Measurements from ENCODE around the gene HSPA9.

Gene HSPA9

DNA sequence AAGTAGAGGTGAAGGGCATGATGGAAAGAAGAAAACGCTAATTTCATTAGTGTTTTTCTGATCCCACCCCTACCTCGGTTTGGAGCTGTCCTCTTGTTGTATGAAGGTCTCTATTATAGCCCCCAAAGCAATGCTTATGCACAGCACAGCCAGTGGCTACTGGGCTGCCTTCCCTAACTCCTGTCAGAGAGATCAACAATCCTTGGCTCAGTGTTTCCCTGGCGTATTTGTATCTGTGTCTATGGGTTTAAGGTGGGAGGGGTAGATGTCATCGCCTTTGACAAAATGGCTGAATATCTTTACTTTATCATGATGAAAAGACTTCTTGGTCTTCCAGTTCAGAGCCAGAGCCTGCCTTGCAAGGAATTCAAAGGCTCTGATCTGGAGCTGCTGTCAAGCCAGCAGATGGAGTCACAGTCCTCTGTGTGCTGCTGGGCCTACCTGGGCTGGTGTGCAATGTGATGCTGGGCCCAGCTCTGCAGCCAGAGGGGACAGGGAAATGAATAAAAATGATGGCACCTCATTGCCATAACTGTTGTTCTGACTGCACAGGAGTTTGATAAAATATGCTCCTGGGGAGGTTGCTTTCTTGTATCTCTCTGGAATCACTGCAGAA is 20.1 kb upstream of the HSPA9 start:
- DNase-seq (ENCODE audit: low spot score), result no peak

DNA sequence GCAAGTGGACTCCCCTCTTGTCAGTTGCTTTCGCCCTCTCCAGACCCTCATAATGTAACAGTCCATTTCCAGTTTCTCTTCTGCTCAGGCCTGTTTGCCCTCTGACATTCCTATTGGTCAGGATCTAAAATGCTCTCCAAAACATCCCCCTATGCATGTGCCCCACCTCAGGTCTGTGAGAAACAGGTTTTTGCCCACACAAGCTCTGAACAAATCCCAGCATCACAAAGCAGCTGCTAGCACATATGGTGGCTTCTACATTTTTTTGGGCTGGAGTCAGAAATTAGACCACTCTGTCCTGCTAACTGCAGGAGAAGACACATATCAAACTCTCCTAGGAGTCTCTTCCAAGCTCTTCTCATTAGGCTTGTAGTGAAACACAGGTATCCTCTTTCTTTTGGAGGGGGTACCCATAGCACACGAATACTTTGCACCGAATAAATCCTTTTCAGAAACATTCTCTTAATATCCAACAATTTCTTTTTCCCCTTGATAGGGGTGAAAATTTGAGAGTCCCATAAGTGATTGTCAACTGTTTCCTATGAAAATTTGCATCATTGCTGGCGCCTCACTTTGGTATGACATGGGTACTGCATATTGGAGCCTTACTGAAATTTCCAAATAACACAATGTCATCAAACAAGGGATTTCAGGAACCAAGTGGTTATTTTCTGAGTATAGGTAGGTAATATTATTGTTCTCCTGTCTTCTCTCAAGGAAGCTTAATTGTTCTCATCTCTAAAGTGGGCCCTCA is 19.3 kb upstream of the HSPA9 start:
- DNase-seq (ENCODE audit: low spot score), result no peak

DNA sequence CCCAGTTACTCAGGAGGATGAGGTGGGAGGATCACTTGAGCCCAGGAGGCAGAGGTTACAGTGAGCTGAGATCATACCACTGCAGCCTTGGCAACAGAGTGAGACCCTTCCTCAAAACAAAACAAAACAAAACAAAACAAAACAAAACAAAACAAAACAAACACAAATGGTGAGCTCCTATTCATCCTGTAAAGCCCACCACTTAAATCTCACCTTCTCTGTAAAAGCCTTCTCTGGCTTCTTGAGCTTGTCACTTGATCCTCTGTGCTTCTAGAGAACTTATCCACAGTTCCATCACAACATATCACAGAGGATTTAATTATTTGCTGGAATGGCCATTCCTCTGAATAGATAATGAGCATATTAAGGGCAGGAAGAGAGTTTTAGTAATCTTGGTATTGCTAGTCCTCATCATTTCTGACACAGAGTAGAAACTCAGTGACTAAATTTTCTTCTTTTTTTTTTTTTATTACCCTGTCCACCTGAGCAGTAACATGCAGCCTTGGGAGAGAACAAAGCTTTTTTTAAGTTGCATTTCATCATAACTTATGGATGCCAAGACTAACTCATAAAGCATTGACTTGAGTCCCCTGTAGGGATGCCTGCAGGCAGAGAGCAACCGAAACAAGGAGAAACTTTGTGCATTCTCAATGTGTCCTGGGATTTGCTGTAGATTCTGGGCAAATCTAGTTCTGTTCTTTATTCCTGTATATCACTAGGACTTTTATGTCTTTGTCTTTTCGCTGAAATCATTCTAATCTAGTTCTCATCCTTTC is 13.0 kb upstream of the HSPA9 start:
- DNase-seq (ENCODE audit: low spot score), result no peak

DNA sequence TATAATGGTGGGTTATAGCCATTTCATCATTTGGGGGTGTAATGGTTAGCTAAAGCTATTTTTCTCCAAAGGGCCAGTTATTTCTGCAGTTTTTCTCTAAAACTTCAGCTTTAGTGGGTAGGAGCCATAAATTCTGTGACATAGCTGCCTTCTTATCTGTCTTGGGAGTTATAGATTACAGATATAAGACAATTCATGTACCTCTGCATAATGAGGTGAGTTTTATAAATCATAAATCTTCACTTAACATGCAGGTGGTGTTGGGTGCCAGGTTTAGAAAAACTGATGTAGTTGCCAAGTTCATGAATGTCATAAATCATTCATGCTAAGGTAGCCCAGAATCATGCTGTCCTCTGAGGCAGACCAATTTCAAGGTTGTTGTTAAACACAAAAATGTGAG is 10.0 kb upstream of the HSPA9 start:
- DNase-seq (ENCODE audit: low spot score), result no peak

DNA sequence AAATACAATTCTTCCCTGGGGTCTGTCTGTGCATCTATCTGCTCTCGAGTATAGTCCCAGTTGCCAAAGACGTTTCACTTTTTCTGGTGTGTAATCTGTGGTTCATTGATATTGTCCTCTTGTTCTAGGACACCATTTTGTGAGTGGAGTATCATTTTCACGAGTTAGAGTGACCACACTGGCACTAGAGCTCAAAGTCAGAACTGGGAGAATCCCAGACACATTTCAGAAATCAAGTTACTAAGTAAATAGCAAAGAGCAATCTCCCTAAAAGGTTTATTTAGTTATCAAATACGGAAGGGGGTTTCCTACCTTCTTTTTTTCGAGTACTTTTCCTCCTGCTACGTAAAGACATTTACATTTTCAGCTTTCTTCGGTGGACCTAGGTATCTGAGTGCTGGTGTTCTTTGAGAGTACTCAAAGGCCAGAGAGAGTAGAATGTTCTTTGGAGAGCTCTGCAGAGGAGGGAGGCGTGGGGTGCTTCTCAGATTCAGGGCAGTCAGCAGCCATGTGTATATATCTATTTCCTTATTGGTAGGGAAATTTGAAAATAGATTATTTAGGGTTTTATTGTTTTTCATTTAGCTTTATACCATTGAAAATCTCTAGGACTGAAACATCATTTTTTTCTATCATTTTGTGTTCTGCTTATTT is 8.9 kb upstream of the HSPA9 start:
- no peak for DNase-seq (ENCODE audit: low spot score)

DNA sequence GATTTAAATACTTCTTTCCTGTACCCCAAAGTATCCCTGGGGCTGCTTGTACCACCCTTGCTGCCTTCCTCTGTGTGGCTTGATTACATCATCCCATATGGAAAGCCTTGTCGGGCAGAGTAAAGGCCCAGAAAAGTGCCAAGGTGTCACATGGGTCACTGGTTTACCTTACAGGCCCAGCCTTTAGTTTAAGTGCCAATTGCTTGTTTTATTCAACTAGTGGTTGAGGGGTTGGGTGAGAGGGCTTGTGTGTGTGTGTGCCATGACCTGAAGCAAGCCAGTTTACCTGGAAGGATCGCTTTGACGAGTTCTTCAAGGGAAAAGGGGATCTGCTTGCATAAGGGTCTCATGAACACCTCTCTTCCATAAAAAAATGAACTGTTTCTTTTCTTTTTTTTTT is 7.8 kb upstream of the HSPA9 start:
- no peak for DNase-seq (ENCODE audit: low spot score)

DNA sequence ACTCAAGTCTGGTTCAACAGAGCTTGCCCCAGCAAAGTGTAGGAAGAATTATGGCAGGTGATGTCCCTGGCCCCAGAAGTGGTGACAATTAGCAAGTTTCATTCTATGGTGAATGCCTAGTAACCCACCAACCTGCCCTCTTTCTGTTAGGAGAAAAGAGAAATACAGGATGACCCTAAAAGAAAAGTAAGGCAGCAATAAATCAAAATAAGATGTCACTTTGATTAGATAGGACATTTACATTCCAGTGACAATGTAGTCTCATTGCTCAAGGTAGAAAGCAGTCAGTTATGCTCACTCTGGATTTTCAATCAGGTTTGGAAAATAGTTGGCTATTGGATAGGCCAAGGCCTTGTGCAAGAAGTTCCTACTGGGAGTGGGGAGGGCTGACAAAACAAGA is 5.6 kb upstream of the HSPA9 start:
- no peak for DNase-seq (ENCODE audit: low spot score)

DNA sequence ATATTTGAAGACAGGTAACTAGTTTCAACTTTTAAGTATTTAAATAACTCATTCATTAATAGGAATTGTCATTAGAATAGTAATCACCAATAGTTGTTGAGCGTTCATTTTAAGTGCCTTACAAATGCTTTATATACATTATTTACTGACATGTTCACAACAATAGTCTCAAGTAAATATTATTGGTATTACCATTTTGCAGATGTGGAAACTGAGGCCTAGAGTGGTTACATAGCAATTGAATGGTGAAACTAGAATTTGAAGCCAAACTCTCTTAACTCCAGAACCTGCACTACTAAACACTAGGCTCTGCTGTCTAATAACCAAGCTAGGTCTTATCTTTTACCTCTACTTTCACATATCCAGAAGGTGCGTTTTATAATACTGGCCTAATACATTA is 4.8 kb upstream of the HSPA9 start:
- DNase-seq (ENCODE audit: low spot score), result no peak

DNA sequence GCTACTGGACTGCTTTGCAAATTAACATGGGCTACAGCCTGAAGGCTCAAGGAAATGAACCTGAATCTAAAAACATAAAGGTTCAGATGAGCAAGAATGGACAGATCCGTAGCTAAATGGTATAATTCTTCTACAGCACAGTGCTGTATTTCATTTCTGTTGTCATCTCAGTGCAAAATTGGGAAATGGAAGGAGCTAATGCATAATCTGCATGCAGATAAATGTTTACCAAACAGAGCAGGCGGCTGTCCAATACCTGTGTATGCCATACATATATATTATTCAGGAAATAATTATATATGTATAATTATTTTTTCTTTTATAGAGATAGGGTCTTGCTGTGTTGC is 4.3 kb upstream of the HSPA9 start:
- DNase-seq (ENCODE audit: low spot score), result no peak

DNA sequence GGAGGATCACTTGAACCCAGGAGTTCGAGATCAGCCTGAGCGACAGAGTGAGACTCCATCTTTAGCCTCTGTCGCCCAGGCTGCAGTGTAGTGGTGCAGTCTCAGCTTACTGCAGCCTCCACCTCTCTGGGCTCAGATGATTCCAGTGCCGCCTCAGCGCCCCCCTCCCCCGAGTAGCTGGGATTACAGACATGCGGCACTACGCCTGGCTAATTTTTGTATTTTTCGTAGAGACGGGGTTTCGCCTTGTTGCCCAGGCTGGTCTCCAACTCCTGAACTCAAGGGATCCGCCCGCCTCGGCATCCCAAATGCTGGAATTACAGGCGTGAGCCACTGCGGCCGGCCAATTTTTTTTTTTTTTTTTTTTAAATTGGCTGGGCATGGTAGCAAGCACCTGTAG is 2.3 kb upstream of the HSPA9 start:
- no peak for DNase-seq (ENCODE audit: low spot score)

DNA sequence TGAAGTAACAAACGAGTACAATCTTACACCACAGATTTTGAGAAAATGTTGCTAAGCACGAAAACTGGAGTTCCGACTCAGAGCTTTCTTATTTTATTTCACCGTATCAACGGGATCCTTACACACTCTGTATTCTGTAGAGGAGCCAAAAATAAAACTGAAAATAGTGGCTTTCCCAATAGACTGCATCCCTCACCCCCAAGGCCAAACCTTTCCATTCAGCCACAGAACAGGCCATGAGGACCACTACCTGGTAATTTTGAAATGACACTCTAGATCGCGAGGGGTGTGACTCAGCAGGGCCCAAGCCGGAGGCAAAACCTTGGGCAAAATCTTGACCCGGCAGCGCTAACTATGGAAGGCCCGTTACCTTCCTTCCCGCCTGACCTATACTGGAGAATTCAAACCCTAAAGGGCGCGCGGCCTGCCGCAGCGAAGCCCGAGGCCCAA is 432 bp downstream of the HSPA9 start:
- DNase-seq (ENCODE audit: low spot score), result no peak

DNA sequence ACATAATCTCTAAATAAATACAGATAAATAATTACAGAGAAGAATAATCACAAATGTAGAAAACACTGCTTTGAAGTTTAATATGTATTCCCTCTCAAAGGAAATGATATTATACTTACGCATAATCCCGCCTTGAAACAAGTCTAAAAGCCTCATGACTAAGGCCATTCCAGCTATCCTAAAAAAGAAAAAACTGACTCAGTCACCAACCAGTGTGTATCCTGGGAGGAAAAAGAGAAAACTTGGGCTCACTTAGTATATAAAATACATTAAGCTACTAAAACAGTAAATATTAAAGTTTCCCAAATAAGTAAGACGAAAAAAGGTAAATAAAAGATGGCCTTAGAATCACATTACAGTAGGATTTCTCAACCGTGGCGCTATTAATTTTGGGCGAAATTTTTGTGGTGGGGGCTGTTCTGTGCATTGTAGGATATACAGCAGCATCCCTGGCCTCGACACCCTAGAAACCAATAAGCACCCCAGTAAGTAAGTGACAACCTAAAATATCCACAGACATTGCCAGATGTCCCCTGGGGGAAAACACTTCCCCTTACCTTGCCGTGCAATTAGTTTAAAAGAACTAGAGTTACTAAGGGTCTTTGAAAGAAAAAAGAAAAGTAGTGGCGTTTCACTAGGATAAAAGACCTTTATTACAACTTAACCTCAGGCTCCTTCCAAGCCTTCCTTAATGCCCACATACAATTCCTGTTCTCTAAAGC is 1.1 kb downstream of the HSPA9 start:
- DNase-seq (ENCODE audit: low spot score), result no peak

DNA sequence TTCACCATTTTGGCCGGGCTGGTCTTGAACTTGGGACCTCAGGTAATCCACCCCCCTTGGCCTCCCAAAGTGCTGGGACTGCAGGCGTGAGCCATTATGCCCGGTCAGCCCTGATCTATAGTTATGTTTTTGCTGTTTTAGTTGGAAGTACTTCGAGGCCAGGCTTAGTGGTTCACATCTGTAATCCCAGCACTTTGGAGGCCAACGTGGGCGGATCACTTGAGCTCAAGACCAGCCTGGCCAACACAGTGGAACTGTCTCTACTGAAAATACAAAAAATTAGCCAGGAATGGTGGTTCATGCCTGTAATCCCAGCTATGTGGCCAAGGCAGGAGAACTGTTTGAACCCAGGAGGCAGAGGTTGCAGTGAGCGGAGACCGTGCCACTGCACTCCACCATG is 2.0 kb downstream of the HSPA9 start:
- DNase-seq (ENCODE audit: low spot score), result no peak

DNA sequence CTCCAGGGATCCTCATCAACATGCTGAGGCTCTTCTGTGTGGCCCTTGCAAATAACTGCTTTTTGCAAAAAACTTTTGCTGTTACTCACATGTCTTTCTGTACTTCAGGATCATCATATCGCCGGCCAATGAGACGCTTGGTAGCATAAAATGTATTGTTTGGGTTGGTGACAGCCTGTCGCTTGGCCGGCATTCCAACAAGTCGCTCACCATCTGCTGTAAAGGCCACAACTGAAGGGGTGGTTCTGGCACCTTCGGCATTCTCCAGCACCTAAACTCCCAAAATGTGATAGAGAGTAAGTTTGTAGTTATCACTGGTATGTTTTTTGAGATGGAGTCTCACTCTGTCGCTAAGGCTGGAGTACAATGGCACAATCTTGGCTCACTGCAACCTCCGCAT is 4.3 kb downstream of the HSPA9 start:
- DNase-seq (ENCODE audit: low spot score), result no peak

DNA sequence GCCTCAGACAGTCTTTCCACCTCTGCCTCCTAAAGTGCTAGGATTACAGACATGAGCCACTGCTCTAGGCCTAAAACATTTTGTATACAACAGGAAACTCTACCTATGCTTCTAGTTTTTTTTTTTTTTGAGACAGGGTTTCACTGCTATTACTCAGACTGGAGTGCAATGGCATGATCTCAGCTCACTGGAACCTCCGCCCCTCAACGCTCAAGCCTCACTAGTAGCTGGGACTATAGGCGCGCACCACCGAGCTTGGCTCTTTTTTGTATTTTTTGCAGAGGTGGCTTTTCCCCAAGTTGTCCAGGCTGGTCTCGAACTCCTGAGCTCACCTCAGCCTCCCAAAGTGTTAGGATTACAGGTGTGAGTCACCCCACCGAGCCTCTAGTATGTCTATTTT is 5.4 kb downstream of the HSPA9 start:
- DNase-seq (ENCODE audit: low spot score), result no peak

DNA sequence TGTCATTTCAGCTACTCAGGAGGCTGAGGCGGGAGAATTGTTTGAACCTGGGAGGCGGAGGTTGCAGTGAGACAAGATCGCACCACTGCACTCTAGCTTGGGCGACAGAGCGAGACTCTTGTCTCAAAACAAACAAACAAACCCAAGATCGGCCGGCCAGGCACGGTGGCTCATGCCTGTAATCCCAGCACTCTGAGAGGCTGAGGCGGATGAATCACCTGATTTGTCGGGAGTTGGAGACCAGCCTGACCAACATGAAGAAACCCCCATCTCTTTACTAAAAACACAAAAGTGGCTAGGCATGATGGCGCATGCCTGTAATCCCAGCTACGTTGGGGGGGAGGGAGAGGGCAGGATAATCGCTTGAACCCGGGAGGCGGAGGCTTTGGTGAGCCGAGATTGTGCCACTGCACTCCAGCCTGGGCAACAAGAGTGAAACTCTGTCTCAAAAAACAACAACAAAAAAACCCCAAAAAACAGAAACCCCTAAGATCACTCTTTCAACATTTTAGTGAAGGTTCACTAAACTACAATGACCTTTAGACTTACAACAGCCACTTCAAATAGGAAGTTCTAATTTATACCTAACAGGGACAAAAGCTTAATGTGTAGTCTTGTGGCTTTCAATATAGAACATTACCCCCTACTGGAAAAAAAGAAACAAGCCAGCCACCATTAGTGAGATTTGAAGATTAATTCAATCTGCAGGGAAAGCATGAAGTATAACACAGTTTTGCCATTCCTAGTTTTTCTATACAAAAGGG is 7.0 kb downstream of the HSPA9 start:
- DNase-seq (ENCODE audit: low spot score), result no peak

DNA sequence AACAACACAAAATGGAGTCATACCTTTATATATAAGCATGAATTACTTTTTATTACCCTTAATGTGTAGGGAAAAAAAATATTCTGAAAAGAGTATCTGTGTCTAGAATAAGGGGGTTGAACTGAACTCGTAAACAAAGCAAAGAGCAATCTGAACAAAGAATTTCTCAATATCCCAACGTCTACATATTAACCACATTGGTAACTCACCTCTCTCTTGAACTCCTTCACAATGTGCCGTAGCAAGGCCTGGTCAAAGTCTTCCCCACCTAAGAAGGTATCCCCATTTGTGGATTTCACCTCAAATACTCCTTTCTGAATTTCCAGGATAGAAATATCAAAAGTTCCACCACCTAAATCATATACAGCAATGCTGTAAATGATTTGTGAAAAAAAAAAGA is 8.4 kb downstream of the HSPA9 start:
- DNase-seq (ENCODE audit: low spot score), result no peak

DNA sequence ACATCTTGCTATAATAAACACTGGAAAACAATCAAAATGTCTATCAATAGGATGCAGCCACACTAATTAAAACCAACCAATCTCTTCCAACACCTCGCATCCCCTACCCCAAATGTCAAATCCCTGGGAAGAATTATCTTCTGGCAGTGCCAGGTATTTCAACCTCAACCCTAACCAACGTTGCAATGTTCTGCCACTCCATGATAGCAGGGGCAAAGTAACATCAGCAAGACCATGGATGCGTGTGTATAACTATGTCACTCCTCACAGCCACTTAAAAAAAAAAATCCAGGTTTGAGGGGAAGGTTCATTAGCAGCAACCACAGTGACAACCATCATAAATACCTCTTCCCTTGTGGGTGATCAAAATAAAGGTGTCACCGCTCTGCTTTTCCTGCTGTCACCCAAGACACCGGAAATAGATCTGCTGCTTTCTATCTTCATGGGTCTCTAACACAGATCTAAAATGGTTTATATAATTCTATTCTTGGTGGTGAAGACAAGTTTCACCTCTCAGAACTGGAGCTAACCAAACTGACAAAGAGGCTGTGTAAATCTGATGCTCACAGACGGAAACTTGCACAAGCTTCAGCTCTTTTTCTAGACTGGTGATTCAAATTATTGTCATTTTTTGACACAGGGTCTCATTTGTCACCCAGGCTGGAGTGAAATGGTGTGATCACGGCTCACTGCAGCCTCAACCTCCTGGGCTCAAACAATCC is 9.9 kb downstream of the HSPA9 start:
- no peak for DNase-seq (ENCODE audit: low spot score)

DNA sequence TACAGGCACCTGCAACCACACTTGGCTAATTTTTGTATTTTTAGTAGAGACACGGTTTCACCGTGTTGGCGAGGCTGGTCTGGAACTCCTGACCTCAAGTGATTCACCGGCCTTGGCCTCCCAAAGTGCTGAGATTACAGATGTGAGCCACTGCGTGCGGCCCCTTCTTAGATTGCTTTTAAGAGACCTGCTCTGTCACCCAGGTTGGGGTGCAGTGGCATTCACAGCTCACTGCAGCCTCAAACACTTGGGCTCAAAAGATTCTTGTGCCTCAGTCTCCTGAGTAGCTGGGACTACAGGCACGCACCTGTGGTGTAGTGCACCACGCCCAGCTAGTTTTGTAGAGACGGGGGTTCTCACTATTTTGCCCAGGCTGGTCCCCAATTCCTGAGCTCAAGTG is 11.0 kb downstream of the HSPA9 start:
- DNase-seq (ENCODE audit: low spot score), result no peak

DNA sequence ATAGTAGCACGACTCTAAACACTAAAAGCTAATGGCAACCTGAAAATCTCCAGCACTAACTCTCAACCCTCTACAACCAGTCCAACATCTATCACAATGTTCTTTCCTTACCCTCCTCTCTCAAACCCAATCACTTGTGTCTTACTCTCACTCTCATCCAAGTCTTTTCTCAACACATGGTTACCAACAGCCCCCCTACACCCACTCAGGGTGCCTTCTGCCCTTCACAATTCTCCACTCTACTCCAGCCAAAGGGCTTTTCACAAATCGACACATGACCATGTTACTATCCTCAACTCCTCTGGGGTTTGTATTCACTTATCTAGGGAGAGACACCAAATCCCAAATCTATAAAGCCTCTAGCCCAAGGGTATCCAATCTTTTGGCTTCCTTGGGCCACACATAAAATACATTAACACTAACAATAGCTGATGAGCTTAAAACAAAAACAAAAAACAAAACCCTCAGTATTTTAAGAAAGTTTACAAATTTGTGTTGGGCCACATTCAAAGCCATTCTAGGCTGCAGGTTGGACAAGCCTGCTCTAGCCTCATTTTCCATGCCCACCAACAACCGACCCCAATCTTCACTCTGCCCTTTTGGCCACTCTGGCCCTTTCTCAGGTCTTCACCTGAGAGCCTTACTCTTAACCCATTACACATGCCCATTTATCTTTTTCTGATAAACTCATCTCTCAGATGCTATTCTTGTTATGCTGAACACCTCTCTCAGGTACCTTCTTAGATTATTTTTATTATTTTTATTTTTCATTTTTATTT is 11.7 kb downstream of the HSPA9 start:
- DNase-seq (ENCODE audit: low spot score), result no peak
